Regular cardiac myocyte (primary cell): ENCODE data around the gene CXorf49. TPM values are rescaled to one million over a fixed set of nuclear protein-coding genes. Genes with fewer than 3 reads are reported as not detected.

Source experiments
- total RNA-seq: library from RNA; depleted of rRNA; stranded (reverse); fragments of >200 nt; gene quantifications from 2 replicates; pipeline ENCODE4 v1.2.3, GENCODE V29; 2014

The CXorf49 gene
- total RNA-seq: not detected in 2 replicates

GRCh38 chrX:71718185-71718584 lies at the start of gene CXorf49:
TSS of gene CXorf49 (minus strand) at chrX:71718285. CDS start at chrX:71718151, 134 bp downstream.

GRCh38 chrX:71763049-71763448 lies 45.0 kb upstream of the CXorf49 start, which contains the start of gene CXorf49B:
TSS of gene CXorf49B (plus strand) at chrX:71763349. CDS start at chrX:71763424, 75 bp downstream.

GRCh38 chrX:71667328-71668247 lies 50.5 kb downstream of the CXorf49 start, which contains the start of gene LOC101059915:
TSS of gene LOC101059915 (plus strand) at chrX:71667546.

Other genes starting within 250 kb of the CXorf49 start
- gene OGT, start 185.2 kb downstream of the CXorf49 start, total RNA-seq: 56.9 and 117 TPM in 2 replicates
- gene GCNA, start 139.8 kb downstream of the CXorf49 start, total RNA-seq: 1.5 and 3.4 TPM in 2 replicates
- gene CXCR3, start 99.8 kb downstream of the CXorf49 start, total RNA-seq: not detected in 2 replicates
- gene CXorf49B, start 45.1 kb upstream of the CXorf49 start, total RNA-seq: not detected in 2 replicates
- 0.77 and 3.1 TPM in 2 replicates for gene NHSL2, start 192.6 kb upstream of the CXorf49 start, total RNA-seq